ENCODE results near the gene LIPC. TPM values are rescaled to one million over a fixed set of nuclear protein-coding genes. Genes with fewer than 3 reads are reported as not detected.

The LIPC gene
- total and polyA plus RNA-seq, 2 donors = 0.41 to 1.2 TPM

DNA sequence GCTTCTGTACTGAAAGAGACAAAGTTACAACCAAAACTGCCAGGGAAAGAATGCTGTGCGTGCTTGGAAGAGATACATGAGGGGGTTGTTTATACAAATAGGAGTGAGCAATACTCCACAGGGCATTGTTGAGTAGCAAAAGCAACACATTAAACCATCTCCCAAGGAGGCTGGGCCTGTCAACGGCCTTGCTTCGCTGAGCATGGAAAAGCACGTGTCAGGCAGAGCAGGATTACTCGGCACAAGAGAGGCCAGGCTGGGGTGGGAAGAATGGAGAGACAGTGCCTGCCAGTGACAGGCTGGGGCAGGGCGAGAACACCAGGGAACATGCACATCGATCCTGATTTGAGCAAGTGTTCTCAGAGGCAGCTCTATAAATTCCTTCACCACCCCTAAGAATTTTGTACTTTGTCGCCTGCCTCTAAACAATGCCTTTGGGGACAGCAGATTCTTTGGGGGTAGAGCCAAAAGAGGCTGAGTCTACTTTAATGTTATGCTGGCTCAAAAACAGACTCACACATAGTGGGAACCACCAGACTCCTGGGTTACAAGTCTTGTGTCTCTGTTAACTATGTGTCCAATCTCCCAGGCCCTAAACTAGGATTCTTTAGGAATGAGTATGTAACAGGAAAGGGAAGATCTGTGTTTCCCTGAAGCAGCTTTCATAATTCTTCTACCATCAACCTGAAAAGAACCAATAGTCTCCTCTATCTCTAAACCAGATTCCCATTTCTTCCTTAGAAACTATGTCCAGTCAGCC, 67.2 kb downstream of the LIPC start:
- no peak overlapping the region for H3K27ac ChIP-seq (ENCODE audit: low read depth)
- DNase-seq (ENCODE audit: extremely low spot score) = no peak
- no peak overlapping the region for H3K4me3 ChIP-seq (ENCODE audit: low read depth, low read length)
- no peaks in the 10 kb centered on the region for H3K36me3 ChIP-seq (ENCODE audit: insufficient read depth)
- whole genome bisulfite sequencing = 51% methylated on average over 8 of the region's 8 CpGs
- H3K4me1 ChIP-seq (ENCODE audit: insufficient read depth) = no peaks in the 10 kb centered on the region

DNA sequence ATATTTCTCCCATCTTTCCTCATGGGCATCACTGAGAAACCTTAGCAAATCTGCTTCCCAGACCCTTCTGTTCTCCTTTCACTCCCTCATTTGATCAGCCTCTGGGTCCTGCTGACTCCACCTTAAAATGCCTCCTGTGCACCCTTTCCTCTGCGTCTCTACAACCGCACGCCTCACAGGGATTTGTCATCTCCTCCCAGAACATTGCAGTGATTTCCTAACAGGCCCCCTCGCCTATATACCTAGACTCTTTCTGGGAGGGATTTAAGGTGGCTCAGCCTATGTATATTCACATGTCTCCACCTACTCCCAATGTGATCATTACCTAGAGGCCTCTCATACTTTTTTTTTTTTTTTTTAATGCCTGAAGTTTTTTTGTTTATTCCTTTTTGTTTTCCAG, 69.2 kb downstream of the LIPC start:
- H3K36me3 ChIP-seq (ENCODE audit: insufficient read depth) = no peaks in the 10 kb centered on the region
- 91% methylated on average over 4 of the region's 4 CpGs for WGBS
- no peaks in the 10 kb centered on the region for H3K4me1 ChIP-seq (ENCODE audit: insufficient read depth)
- H3K4me3 ChIP-seq (ENCODE audit: low read depth, low read length) = no peak overlapping the region
- H3K27ac ChIP-seq (ENCODE audit: low read depth) = no peak overlapping the region
- DNase-seq (ENCODE audit: extremely low spot score) = no peak

DNA sequence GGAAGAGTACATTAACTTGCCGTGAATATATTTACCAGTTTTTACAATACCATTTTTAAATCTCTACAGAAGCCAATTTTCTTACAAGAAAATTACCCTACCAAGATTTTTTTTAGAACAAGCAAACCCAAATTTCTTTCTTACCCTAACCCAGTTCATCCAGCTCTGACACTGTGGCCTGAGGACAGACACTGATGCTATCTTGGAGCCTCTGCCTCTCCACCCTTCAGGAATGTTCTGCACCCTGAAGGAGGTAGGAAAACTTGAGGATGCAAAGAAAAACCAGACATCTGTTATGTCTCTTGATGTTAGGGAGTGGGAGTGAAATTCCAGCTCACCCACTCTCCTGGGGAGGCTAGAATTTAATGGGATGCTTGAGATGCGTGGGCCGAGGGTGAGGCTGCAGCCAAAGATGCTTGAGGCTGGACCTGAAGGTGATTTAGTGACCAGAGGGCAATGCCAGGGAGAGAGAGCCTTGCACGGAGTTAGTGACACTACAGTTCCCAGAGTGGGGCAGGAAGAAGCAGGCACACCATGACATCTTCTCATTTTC, 69.9 kb downstream of the LIPC start:
- H3K27ac ChIP-seq (ENCODE audit: low read depth) = no peak overlapping the region
- H3K4me1 ChIP-seq (ENCODE audit: insufficient read depth) = no peaks in the 10 kb centered on the region
- DNase-seq (ENCODE audit: extremely low spot score) = no peak
- no peaks in the 10 kb centered on the region for H3K36me3 ChIP-seq (ENCODE audit: insufficient read depth)
- 87% methylated on average over 4 of the region's 4 CpGs for WGBS
- no peak overlapping the region for H3K4me3 ChIP-seq (ENCODE audit: low read depth, low read length)

DNA sequence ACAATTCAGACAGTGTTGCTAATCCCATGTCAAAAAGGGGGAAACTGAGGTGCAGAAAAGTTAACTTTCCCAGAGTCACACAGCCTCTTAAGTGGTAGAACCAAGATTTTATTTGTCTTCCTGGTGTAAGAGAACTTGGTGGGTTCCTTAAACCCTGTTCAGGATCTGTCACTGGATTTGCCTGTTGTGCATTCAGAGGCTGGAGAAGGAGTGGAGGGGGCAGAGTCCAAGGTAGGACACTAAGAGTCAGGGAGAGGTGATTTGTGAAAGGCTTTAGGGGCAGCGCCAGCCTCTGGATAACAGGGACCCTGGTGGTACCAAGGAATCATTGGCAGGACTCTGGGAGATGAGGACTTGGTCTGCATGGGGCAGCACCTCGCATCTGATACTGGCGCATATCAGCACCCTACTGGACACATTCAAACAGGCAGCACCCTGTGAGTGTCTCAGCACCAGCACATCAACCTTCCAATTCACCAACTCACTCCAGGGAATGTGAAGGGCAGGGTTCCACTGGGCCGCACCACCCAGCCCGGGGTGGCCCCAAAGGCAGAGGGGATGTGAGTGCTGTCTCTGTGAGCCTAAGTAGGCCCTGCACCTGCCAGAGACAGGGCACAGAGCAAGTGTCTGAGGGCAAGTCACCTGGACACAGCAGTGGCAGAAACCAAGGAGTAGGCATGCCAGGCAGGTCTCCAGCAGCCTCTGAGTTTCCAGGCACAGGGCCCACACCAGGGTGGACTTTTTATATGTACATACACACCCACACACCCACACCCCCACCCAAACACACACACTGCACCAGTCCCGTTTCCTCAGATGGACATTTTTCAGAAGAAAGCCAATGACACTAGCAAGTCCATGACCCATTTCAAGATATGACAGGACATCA, 71.6 kb downstream of the LIPC start:
- no peak for DNase-seq (ENCODE audit: extremely low spot score)
- H3K4me1 ChIP-seq (ENCODE audit: insufficient read depth) = no peaks in the 10 kb centered on the region
- no peak overlapping the region for H3K27ac ChIP-seq (ENCODE audit: low read depth)
- no peak overlapping the region for H3K4me3 ChIP-seq (ENCODE audit: low read depth, low read length)
- WGBS = 94% methylated on average over 6 of the region's 6 CpGs
- H3K36me3 ChIP-seq (ENCODE audit: insufficient read depth) = no peaks in the 10 kb centered on the region

DNA sequence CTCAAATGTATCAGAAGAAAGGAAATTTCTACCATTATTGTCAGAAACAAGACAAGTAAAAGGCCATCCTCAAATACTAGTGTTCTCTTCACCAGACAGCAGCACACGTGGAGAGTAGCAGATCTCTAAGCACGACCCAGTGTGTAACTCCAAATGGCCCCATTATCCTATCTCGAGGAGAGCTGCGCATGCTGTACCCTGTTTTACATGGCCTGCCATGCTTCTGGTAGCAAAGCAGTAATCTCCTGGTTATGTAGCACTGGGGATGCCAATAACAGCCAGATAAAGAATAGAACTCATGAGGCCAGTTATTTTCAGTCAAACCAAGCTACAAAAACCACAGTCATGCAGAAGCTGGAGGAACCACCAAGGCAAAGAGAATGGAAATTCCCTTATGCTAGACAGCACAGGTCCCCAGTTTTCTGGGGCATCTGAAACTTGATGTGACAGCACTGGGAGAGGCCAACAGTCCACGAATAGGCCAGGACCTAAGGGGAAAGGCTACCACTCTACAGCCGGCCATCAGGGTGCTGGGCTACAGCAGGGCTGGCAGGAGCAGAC, 73.0 kb downstream of the LIPC start:
- no peak for DNase-seq (ENCODE audit: extremely low spot score)
- Histone ChIP-seq H3K4me1 (ENCODE audit: insufficient read depth) (no peaks in the 10 kb centered on the region), H3K36me3 (ENCODE audit: insufficient read depth) (no peaks in the 10 kb centered on the region), H3K4me3 (ENCODE audit: low read depth, low read length) (no peak overlapping the region), H3K27ac (ENCODE audit: low read depth) (no peak overlapping the region)
- WGBS = 95% methylated on average over 6 of the region's 6 CpGs

DNA sequence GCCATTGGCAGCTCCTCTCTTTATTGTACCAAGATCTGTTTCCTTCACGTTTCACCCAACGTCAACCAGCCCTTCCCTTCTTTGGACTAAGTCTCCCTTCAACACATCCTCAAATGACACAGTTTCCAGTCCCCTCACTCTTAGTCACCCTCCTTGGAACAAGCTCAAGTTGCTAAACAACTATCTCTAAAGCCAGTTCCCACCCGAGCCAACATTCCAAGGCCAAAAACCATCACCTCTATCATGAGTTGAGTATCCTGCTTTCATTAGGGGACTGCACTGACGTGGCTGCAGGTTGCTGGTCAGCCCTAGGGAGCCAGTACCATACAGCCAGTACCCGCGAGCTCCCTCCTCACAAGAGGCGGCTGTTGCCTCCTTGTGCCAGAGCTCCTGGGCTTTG, 73.8 kb downstream of the LIPC start:
- H3K4me1 ChIP-seq (ENCODE audit: insufficient read depth) = no peaks in the 10 kb centered on the region
- no peak overlapping the region for H3K4me3 ChIP-seq (ENCODE audit: low read depth, low read length)
- DNase-seq (ENCODE audit: extremely low spot score) = no peak
- H3K27ac ChIP-seq (ENCODE audit: low read depth) = no peak overlapping the region
- WGBS = 88% methylated on average over 7 of the region's 7 CpGs
- H3K36me3 ChIP-seq (ENCODE audit: insufficient read depth) = no peaks in the 10 kb centered on the region

DNA sequence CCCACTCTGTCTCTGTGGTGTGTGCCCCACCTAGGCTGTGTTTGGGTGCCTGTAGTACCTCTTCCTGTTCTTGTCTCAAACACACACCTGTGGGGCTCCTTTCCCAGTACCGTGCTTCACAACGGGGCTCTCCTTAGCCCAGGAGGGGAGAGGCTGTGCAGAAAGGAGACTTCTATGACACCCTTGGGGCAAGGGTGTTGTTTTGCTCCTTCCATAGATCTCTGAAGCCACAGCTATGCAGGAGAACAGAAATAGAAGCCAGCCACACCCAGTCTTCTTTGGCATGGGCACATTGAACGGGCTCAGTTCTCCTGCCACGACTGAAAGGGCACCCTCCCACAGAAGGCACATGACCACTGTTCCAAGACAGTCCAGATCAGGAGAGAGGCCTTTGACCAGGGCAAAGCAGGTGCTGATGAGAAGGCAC, 74.3 kb downstream of the LIPC start:
- DNase-seq (ENCODE audit: extremely low spot score) = no peak
- WGBS = 79% methylated on average over 4 of the region's 4 CpGs
- H3K4me3 ChIP-seq (ENCODE audit: low read depth, low read length) = no peak overlapping the region
- H3K27ac ChIP-seq (ENCODE audit: low read depth) = no peak overlapping the region
- no peaks in the 10 kb centered on the region for H3K36me3 ChIP-seq (ENCODE audit: insufficient read depth)
- H3K4me1 ChIP-seq (ENCODE audit: insufficient read depth) = no peaks in the 10 kb centered on the region

DNA sequence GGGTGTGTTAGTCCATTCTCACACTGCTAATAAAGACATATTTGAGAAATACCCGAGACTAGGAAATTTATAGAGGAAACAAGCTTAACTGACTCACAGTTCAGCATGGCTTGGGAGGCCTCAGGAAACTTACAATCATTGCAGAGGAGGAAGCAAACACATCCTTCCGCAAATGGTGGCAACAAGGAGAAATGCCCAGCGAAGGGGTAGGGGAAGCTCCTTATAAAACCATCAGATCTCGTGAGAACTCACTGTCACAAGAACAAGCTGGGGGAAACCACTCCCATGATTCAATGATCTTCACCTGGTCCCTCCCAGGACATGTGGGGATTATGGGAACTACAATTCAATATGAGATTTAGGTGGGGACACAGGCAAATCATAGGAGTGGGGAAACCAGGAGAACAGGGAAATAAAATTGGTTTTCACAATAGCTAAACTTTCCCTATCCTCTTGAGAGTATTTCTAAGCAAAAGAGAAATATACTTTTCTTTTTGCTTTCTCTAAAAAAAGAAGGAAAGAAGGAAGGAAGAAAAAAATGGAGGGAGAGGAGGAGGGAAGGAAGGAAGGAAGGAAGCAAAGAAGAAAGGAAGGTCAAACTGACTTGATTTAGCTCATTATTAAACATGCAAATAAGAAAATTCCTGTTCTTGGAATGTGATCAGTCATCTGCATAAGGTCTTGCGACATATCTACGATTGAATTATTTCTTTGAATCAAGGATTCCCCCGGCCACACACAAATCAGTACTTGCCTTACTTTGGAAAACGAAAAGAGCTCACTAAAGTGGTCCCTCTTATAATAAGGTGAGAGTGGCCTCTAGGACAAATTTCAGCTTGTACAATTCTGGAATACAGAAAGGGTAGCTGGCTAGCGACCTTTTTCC, 75.2 kb downstream of the LIPC start:
- Histone ChIP-seq H3K4me3 (ENCODE audit: low read depth, low read length) (no peak overlapping the region), H3K27ac (ENCODE audit: low read depth) (no peak overlapping the region), H3K36me3 (ENCODE audit: insufficient read depth) (no peaks in the 10 kb centered on the region), H3K4me1 (ENCODE audit: insufficient read depth) (no peaks in the 10 kb centered on the region)
- WGBS = 87% methylated on average over 9 of the region's 9 CpGs
- DNase-seq (ENCODE audit: extremely low spot score) = no peak

DNA sequence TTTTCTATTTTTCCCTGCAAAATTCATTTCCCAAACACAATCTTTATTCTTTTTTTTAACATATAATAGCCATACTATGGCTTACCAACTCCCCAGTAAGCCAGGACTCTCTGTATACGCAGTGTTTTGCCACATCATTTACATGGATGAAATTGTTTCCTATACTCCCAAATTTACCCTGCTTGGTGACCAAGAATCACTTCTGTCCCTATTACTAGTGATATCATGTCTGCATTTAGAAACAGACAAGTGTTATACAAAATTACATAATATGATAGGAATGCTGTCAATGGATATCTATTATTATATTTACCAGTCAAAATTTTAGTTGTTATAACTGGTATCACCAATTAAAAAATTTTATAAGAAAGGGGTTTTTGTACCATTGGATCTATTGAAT, 77.8 kb downstream of the LIPC start:
- H3K27ac ChIP-seq (ENCODE audit: low read depth) = no peak overlapping the region
- no peaks in the 10 kb centered on the region for H3K36me3 ChIP-seq (ENCODE audit: insufficient read depth)
- WGBS = 88% methylated on average over 1 of the region's 1 CpG
- H3K4me1 ChIP-seq (ENCODE audit: insufficient read depth) = no peaks in the 10 kb centered on the region
- no peak overlapping the region for H3K4me3 ChIP-seq (ENCODE audit: low read depth, low read length)
- DNase-seq (ENCODE audit: extremely low spot score) = no peak

DNA sequence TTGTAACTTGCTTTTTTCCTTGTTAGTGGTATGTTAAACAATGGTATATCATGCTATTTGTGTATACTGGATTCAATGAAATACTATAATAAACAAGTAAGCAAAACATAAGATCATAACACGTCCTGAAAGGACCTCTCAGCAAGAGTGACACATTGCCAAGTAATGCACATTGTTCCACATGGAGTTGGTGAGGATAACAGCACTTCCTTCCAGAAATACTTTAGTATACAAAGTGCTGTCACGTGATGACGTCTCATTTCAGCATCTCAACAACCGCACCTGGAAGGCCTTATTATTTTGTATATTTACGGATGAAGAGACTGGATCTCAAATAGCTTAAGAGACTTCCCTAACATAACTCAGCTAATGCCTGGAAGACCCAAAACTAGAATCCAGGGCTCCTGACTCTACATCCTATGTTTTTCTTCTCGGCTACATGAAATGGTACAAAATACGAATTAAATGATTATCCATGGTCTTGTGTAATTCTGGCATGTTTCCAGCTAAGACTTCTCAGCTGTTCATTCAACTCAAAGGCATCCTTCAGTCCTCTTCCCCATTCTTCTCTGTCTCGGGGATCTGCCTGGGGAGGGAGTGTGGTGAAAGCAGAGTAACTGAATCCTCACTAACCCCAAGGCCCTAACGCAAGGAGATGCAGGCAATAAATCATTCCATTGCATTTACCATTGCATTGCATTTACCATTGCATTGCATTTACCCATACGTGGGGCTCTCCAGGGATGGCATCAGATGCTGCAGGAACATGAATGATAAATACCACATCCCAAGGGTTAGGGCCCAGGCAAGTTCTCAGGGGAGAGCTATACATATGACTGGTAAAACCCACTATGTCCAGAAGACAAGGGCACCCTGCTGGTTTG, 79.2 kb downstream of the LIPC start:
- H3K4me3 ChIP-seq (ENCODE audit: low read depth, low read length) = no peak overlapping the region
- no peaks in the 10 kb centered on the region for H3K4me1 ChIP-seq (ENCODE audit: insufficient read depth)
- H3K27ac ChIP-seq (ENCODE audit: low read depth) = no peak overlapping the region
- 76% methylated on average over 10 of the region's 10 CpGs for WGBS
- no peak for DNase-seq (ENCODE audit: extremely low spot score)
- no peaks in the 10 kb centered on the region for H3K36me3 ChIP-seq (ENCODE audit: insufficient read depth)

DNA sequence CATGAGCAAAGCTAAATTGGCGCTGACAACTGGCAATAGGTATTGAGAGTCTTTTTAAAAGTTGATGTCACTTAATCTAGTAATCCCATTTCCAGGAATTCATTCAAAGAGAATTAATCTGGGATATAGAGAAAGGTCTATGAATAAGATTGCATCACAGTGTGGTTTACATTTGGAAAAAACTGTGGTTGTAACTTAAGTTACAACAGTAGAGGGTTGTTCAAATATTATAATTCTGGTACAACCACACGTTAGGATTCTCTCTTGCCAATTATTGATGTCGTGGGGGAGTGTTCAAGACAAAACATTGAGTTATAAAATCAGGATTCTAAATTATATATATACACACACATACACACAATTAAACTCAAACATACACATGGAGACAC, 79.8 kb downstream of the LIPC start:
- no peaks in the 10 kb centered on the region for H3K36me3 ChIP-seq (ENCODE audit: insufficient read depth)
- H3K27ac ChIP-seq (ENCODE audit: low read depth) = no peak overlapping the region
- H3K4me1 ChIP-seq (ENCODE audit: insufficient read depth) = no peaks in the 10 kb centered on the region
- 87% methylated on average over 3 of the region's 3 CpGs for WGBS
- no peak overlapping the region for H3K4me3 ChIP-seq (ENCODE audit: low read depth, low read length)
- DNase-seq (ENCODE audit: extremely low spot score) = no peak

DNA sequence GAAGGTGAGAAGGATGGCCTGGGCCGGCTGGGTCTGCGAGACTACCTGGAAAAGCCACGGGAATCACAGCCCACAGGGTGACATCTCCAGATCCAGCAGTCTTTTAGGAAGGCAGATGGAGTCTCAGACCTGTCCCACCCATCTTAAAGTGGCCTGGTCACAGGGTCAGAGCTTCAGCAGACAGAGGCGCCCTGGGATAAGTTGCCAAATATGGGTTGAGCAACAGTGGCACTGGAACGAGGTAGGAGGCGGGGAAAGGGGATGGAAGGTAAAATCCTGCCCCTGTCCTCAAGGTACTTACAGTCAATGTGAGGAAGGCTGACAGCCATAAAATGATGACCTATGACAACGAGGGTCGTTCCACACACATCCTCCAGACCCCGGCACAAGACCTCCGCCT, 80.7 kb downstream of the LIPC start:
- 84% methylated on average over 10 of the region's 10 CpGs for WGBS
- Histone ChIP-seq H3K4me1 (ENCODE audit: insufficient read depth) (no peaks in the 10 kb centered on the region), H3K36me3 (ENCODE audit: insufficient read depth) (no peaks in the 10 kb centered on the region), H3K27ac (ENCODE audit: low read depth) (no peak overlapping the region), H3K4me3 (ENCODE audit: low read depth, low read length) (no peak overlapping the region)
- no peak for DNase-seq (ENCODE audit: extremely low spot score)

Measured in urinary bladder (tissue), 4 donors.